Stimulated activated CD4-positive, alpha-beta T cell treated with anti-CD3 and anti-CD28 coated beads, Interleukin-4, amount 100 ng/mL, for 24 hours (primary cell): ENCODE measurements around the gene RPS4Y1.

Experiments
- DNase-seq: peaks from one replicate; pipeline ENCODE4 v3.0.0-alpha.2; 2020

The RPS4Y1 gene

DNA sequence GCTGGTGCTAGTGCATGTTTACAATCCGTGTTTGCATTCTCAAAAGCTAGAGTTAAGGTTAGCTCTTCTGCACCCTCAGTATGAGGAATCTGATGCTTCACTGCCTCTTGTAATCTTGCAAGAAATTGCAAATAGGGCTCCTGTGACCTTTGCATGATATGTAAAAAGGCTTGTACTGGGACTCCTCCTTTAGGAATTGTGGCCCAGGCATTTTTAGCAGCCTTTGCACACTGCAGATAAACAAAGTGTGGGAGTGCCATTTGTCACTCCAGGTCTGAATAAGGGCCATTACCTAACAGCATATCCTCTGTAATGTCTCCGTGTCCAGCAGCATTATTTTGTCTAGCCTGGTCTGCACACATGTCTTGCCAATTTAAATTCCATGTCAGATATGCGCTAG is 44.5 kb downstream of the RPS4Y1 start:
- DNase-seq = no peak

- peak; percentile 4 for DNase-seq
Measured at GRCh38 chrY:2887386-2887785, 46.0 kb downstream of the RPS4Y1 start.

DNA sequence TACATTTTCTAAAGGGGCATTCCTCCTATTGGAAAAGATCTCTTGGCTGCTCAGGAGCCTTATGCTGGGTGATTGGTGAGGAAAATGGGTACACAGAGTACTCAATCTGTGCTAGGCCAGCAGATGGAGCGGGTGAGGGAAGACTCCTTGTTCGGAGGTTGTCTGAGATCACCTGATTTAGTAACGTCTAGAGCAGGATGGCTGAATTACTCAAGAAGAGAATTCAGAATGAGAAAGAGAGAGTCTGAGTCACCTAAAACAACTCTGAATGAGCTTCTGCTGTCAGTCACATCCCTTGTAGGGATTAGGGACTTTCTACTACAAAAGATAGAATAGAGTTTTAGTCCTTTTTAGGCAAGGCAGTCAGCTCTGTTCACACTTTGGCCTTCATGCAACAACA is 46.6 kb downstream of the RPS4Y1 start:
- peak; percentile 5 for DNase-seq

DNA sequence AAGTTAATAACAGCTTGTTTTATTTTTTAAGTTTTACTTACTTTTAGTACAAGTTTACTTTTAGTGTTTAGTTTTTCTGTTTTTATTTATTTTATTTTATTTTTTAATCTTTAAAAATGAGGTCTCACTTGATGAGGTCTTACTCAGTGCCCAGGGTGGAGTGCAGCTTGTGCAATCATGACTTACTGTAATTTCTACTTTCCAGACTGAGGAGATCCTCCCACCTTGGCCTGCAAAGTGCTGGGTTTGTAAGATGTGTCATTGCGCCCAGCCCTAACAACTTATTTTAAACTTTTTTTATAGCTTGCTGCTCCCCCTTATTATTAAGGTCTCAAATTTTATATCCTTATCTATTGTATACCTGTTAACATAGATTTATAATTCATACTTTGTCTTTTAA is 52.1 kb downstream of the RPS4Y1 start:
- DNase-seq = no peak

- no peak for DNase-seq
Measured at GRCh38 chrY:2896050-2896449, 54.6 kb downstream of the RPS4Y1 start.

GRCh38 chrY:2907356-2907755 is 66.0 kb downstream of the RPS4Y1 start:
- DNase-seq = no peak

- peak; percentile 33 for DNase-seq
Measured at GRCh38 chrY:2913066-2913815, 71.8 kb downstream of the RPS4Y1 start.
